ENCODE measurements around the gene EHD4.

EHD4 gene

GRCh38 chr15:41979493-41980266 lies 7.3 kb upstream of the EHD4 start:
- no peak for DNase-seq

- DNase-seq = no peak
These were observed 6.2 kb upstream of the EHD4 start for GRCh38 chr15:41978534-41978933.

- DNase-seq = no peak
These were observed 5.5 kb upstream of the EHD4 start for GRCh38 chr15:41977757-41978383.

GRCh38 chr15:41975669-41976068 lies 3.3 kb upstream of the EHD4 start:
- no peak for DNase-seq

- DNase-seq = no peak
These were observed 1.7 kb upstream of the EHD4 start for GRCh38 chr15:41974041-41974440.

GRCh38 chr15:41971895-41972252 lies 483 bp downstream of the EHD4 start:
- DNase-seq = no peak

DNA sequence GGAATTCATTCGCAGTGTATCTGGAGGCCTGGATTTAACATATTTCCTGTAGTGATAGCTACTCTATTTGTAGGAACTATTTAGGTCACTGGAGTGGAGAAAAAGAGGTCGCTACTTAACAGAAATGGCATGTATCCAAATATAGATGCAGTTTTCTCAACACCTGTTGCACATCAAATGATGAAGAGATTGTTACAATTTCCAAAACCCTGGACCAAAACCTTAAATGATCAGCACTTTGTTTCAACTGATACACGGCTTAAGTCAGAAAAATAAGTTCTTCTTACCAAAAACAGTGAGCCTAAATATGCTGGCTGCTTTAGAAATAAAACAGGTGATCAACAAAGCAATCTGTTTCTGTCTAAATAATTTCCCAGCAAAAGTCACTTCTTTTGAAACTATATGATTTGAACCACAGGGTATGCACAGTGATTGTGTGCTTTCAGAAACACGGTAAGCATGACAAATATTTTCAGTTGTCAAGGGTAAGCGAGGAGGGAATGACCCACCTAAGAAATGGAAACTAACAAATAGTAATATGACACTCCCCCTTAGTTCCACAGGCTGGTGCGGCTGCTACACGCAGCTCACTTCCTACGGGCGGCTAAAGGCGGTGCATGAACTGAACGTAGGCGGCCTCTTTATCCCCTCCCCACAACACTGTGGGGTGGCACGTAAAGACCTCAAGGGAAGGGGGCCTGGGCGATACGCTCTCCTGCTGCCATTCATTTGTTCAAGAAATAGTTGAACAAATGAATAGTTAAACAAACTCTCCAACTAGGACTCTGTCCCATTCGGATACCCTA lies 1.1 kb downstream of the EHD4 start:
- peak; percentile 76 to 79 for DNase-seq

- no peak for DNase-seq
These were observed 1.9 kb downstream of the EHD4 start for GRCh38 chr15:41970456-41970855.

GRCh38 chr15:41969851-41970431 lies 2.4 kb downstream of the EHD4 start:
- DNase-seq = no peak

- DNase-seq = no peak
These were observed 3.7 kb downstream of the EHD4 start for GRCh38 chr15:41968701-41969100.

- no peak for DNase-seq
These were observed 4.7 kb downstream of the EHD4 start for GRCh38 chr15:41967506-41968206.

- no peak for DNase-seq
These were observed 5.4 kb downstream of the EHD4 start for GRCh38 chr15:41966920-41967465.

DNA sequence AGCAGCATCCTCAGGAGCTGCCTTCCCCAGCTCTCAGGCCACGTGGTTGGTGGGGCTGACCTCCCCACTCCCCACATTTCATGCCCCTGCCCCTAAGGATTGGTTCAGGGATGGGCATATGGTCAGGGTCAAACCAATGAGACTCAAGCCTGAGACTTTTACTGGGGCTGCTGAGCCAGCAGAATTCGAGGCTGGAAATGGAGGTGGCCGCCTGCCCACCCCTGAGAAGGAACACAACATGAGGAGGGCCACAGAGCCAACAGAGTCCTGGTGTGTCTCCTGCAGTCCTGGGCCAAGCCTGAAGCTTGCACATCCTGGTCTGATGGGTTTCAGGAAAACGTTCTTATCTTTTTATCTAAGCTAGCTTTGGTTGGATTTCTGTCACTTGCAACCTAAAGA lies 5.9 kb downstream of the EHD4 start:
- no peak for DNase-seq

- no peak for DNase-seq
These were observed 6.6 kb downstream of the EHD4 start for GRCh38 chr15:41965441-41966413.

DNA sequence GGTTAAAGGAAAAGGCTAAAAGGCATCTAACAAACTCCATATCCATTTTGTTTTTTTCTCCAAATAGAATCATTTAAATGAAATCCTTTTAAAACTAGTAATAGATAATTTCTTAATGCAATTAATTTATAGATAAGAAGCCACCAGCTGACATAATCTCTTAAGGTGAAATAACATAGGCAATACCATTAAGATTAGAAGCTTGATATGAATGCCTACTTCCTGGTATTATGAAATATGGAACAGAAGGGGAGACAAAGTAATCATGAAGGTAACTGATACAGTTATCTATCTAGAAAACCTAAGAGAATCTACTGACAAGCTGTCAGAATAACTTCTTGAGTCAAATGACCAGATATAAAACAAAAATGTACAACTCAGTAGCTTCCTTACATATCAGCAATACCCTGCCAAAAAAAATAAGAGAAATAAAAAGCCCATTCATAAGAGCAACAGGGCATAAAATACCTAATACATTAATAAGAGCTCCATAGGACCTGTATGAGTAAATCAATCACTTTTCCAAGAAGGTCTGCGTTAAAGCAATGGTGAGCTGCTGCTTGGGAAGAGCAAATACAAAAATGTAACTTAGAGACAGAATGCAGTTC lies 10.7 kb downstream of the EHD4 start:
- DNase-seq = no peak

DNA sequence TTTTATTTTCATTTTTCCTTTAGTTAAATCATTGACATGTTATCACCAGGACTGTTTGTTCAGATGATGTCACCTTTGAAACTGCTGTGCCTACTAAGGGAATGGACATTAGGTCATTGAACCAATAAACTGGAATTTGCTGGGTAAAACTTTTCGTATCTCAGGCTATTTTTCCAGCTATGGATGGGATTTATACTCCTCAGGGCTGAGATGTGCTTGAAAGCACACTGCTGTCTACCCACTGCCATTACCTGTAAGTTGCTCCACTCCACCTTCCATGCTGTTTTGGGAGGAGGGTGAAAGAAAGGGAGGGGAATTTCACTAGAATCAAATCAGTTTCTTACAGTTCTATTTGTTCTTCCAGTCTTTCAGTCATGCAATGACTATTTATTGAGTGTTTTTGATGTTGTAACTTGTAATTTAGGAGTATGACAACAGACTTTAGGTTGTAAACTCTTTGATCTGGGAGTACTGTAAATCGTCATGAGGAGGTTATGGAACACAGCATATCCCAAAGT lies 11.3 kb downstream of the EHD4 start:
- no peak for DNase-seq

GRCh38 chr15:41958002-41958420 lies 14.3 kb downstream of the EHD4 start:
- DNase-seq = no peak

DNA sequence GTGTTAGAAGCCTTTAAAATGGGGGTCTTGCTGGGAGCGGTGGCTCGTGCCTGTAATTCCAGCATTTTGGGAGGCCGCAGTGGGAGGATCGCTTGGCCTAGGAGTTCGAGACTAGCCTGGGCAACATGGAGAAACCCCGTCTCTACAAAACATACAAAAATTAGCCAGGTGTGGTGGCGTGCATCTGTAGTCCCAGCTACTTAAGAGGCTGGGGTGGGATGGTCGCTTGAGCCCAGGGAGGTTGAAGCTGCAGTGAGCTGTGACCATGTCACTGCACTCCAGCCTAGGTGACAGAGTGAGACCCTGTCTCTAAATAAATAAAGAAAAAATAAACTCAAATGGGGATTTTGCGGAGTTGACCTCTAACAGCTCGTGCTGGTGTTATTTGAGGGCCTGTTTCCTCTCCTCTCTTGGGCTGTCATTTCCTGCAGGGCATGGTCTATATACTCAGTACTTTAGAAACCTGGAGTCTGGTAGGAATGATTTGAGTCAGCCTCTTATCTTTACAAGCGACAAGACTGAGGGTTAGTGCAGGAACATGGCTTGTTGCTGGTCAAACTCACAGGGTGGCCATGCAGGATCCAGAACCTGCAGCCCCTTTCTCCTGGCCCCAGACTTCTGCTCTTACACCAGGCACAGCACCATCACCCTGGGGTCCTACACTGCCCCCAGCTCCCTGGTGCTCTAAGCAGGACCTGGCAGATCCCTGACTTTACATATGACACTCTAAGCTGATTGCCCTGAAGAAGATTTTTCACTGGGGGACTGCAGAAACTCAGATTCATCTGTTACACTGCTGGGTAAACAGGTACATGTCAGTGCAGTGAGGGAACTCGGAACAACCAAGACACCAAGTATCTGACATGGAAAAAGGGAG lies 15.1 kb downstream of the EHD4 start:
- no peak for DNase-seq

GRCh38 chr15:41955807-41956525 lies 16.4 kb downstream of the EHD4 start:
- DNase-seq = no peak

Data from stimulated activated CD4-positive, alpha-beta T cell treated with anti-CD3 and anti-CD28 coated beads, Interleukin-2, amount 100 ng/mL, for 24 hours (primary cell).